Articular chondrocyte of knee joint (primary cell): ENCODE results near the gene ZNF267. TPM values are rescaled to one million over a fixed set of nuclear protein-coding genes. Genes with fewer than 3 reads are reported as not detected.

Experiments used
- small RNA-seq: library from RNA; depleted of rRNA; stranded (forward); fragments of <200 nt; gene quantifications from one replicate; pipeline ENCODE3, GENCODE V24; 2012
- total RNA-seq: library from RNA; depleted of rRNA; stranded (reverse); fragments of >200 nt; gene quantifications from 2 replicates; pipeline ENCODE4 v1.2.3, GENCODE V29; 2012

The ZNF267 gene
- total RNA-seq = 10.8 and 15.9 TPM in 2 replicates

GRCh38 chr16:31873556-31874365, at the start of gene ZNF267:
Gene ZNF267, plus strand, starts transcription at chr16:31873807. Its CDS starts 160 bp downstream, at chr16:31873967.

Small RNA genes within 50 kb of the gene (small RNA-seq; reads per million reads assigned to genes)
- not detected for gene AC034105.2
- not detected for gene AC034105.4
